SK-N-SH (cell line): ENCODE results near the gene BPIFB3. TPM values are rescaled to one million over a fixed set of nuclear protein-coding genes. Genes with fewer than 3 reads are reported as not detected.

Source experiments
- CTCF ChIA-PET: fragments of 300-600, 350-600 bp; formaldehyde crosslinking; extraction: SDS; loops from one replicate; lab custom pipeline; 2021; lab: Yijun Ruan, JAX
- POLR2A ChIA-PET: fragments of 350-600 bp; sonication (Branson Sonifier 250); formaldehyde crosslinking; extraction: SDS; loops from one replicate; lab custom pipeline; 2020; ENCODE audit warnings: antibody characterized with exemption, inconsistent platforms; lab: Yijun Ruan, JAX
- DNase-seq: peaks from one replicate; pipeline ENCODE4 v3.0.0; 2012
- H2AFZ ChIP-seq: fragments of 200-600 bp; sonication (generic); 2 replicates; pipeline ENCODE4 v1.8.1; 2016; ENCODE audit warnings: antibody characterized with exemption, mild to moderate bottlenecking, low read depth
- H3F3A ChIP-seq: fragments of 200-600 bp; sonication (generic); replicated peaks from 2 replicates; pipeline ENCODE3; 2016; ENCODE audit warnings: antibody characterized with exemption, mild to moderate bottlenecking; ENCODE audit not compliant: insufficient read depth
- H3K27ac ChIP-seq, 2 experiments: fragments of 200-500 bp in 1 of 2; fragments of 200-600 bp in 1 of 2; sonication (Bioruptor generic) in 1 of 2; sonication (generic), shearing (Covaris generic) in 1 of 2; 2 replicates each; pipeline versions ENCODE4 v1.5.1 to v1.6.1; 2014 to 2016; ENCODE audit warnings: low read depth in 2 of 2, inconsistent platforms in 1 of 2, low read length in 1 of 2, mild to moderate bottlenecking in 1 of 2, mixed read lengths in 1 of 2
- H3K27me3 ChIP-seq: fragments of 200-600 bp; sonication (generic), shearing (Covaris generic); 2 replicates; pipeline ENCODE4 v1.6.1; 2016; ENCODE audit warnings: mixed run types; ENCODE audit not compliant: insufficient read depth
- H3K36me3 ChIP-seq, 2 experiments: fragments of 200-500 bp in 1 of 2; fragments of 200-600 bp in 1 of 2; sonication (Bioruptor generic) in 1 of 2; sonication (generic) in 1 of 2; replicated peaks in 1 of 2; 2 replicates each; pipeline versions ENCODE3 to v1.5.1; 2014 to 2016; ENCODE audit warnings: low read length in 1 of 2, mild to moderate bottlenecking in 1 of 2; ENCODE audit not compliant: insufficient read depth in 2 of 2, control insufficient read depth in 1 of 2
- H3K4me1 ChIP-seq, 2 experiments: fragments of 200-500 bp in 1 of 2; fragments of 200-600 bp in 1 of 2; sonication (Bioruptor generic) in 1 of 2; sonication (generic), shearing (Covaris generic) in 1 of 2; 2 replicates each; pipeline versions ENCODE4 v1.5.1 to v1.6.1; 2014 to 2016; ENCODE audit warnings: low read depth in 1 of 2, low read length in 1 of 2, mixed run types in 1 of 2; ENCODE audit not compliant: insufficient read depth in 2 of 2, control insufficient read depth in 1 of 2
- H3K4me2 ChIP-seq: fragments of 200-600 bp; sonication (generic), shearing (Covaris generic); 2 replicates; pipeline ENCODE4 v1.6.1; 2017; ENCODE audit warnings: mixed run types
- H3K4me3 ChIP-seq, 2 experiments: fragments of 200-500 bp in 1 of 2; fragments of 200-600 bp in 1 of 2; sonication (Bioruptor generic) in 1 of 2; sonication (generic), shearing (Covaris generic) in 1 of 2; 2 replicates each; pipeline versions ENCODE4 v1.5.1 to v1.8.1; 2014 to 2016; ENCODE audit warnings: low read depth in 2 of 2, inconsistent platforms in 1 of 2, low read length in 1 of 2, mild to moderate bottlenecking in 1 of 2, mixed read lengths in 1 of 2, moderate library complexity in 1 of 2
- H3K79me2 ChIP-seq: fragments of 200-600 bp; sonication (generic); 2 replicates; pipeline ENCODE4 v1.8.1; 2017; ENCODE audit warnings: mild to moderate bottlenecking; ENCODE audit not compliant: insufficient read depth
- H3K9ac ChIP-seq: fragments of 200-600 bp; sonication (generic); 2 replicates; pipeline ENCODE4 v1.6.1; 2017; ENCODE audit warnings: mixed run types
- H3K9me2 ChIP-seq: fragments of 200-600 bp; sonication (generic); 2 replicates; pipeline ENCODE4 v1.6.1; 2017; ENCODE audit warnings: mixed run types
- H3K9me3 ChIP-seq: fragments of 200-600 bp; sonication (generic); 2 replicates; pipeline ENCODE4 v1.6.1; 2017; ENCODE audit warnings: mixed run types, mild to moderate bottlenecking, moderate library complexity
- H4K20me1 ChIP-seq: fragments of 200-600 bp; sonication (generic); 2 replicates; pipeline ENCODE4 v1.6.1; 2017; ENCODE audit warnings: mild to moderate bottlenecking, mixed run types; ENCODE audit not compliant: insufficient read depth
- ELF1 ChIP-seq: IDR thresholded peaks from 2 replicates; pipeline ENCODE4 v1.4.0; 2012
- EP300 ChIP-seq, 2 experiments: IDR thresholded peaks; 2 replicates each; pipeline versions ENCODE4 v1.4.0 to v1.6.1; 2012; ENCODE audit warnings: borderline replicate concordance in 1 of 2, low read depth in 1 of 2, low read length in 1 of 2
- EZH2phosphoT487 ChIP-seq: fragments of 200-600 bp; sonication (generic); IDR thresholded peaks from 2 replicates; pipeline ENCODE4 v1.6.1; 2017; ENCODE audit warnings: low read depth, mixed run types, mild to moderate bottlenecking, antibody characterized with exemption, moderate library complexity, borderline replicate concordance
- FOSL2 ChIP-seq: IDR thresholded peaks from 2 replicates; pipeline ENCODE4 v1.4.0; 2012; ENCODE audit warnings: low read depth, mild to moderate bottlenecking, moderate library complexity, borderline replicate concordance
- FOXJ3 ChIP-seq: sonication (generic); formaldehyde crosslinking; IDR thresholded peaks from 2 replicates; pipeline ENCODE4 v1.5.1; 2020; ENCODE audit warnings: mild to moderate bottlenecking, missing genetic modification reagents
- FOXM1 ChIP-seq: IDR thresholded peaks from 2 replicates; pipeline ENCODE4 v1.4.0; 2012; ENCODE audit warnings: low read depth, mild to moderate bottlenecking
- JUND ChIP-seq: IDR thresholded peaks from 2 replicates; pipeline ENCODE4 v1.4.0; 2012
- POLR2AphosphoS5 ChIP-seq: IDR thresholded peaks from 2 replicates; pipeline ENCODE4 v1.6.1; 2012; ENCODE audit warnings: low read depth, low read length
- RCOR1 ChIP-seq: fragments of 150-350 bp; IDR thresholded peaks from 2 replicates; pipeline ENCODE4 v1.6.1; 2017; ENCODE audit warnings: antibody characterized with exemption, low read length
- RFX5 ChIP-seq: IDR thresholded peaks from 2 replicates; pipeline ENCODE4 v1.6.1; 2012; ENCODE audit warnings: mild to moderate bottlenecking, improper control_type of control experiment, low read length
- TAF1 ChIP-seq: IDR thresholded peaks from 2 replicates; pipeline ENCODE4 v1.6.1; 2012; ENCODE audit warnings: low read depth, mild to moderate bottlenecking, low read length, moderate library complexity, borderline replicate concordance
- TEAD4 ChIP-seq: IDR thresholded peaks from 2 replicates; pipeline ENCODE4 v1.4.0; 2012; ENCODE audit warnings: mild to moderate bottlenecking, borderline replicate concordance; ENCODE audit not compliant: insufficient read depth
- WGBS: methylation state at CpG from one replicate; pipeline ENCODE4 v1.1.6; 2017; ENCODE audit warnings: low lambda C conversion rate; 5-methylcytosine and 5-hydroxymethylcytosine counted together
- polyA plus RNA-seq, 3 experiments: library from polyadenylated mRNA; depleted of rRNA; stranded (reverse); fragments of >200 nt; gene quantifications; 2 replicates each; pipeline ENCODE4 v1.2.3, GENCODE V29; 2012
- TF ChIP-seq, protein P1 (sequence below): fragments of 150-350 bp; IDR thresholded peaks from 2 replicates; pipeline ENCODE4 v1.6.1; 2017; ENCODE audit warnings: antibody characterized with exemption, low read length, low read depth, borderline replicate concordance
- TF ChIP-seq, protein P2 (sequence below): fragments of 150-350 bp; IDR thresholded peaks from 2 replicates; pipeline ENCODE4 v1.6.1; 2016; ENCODE audit warnings: mild to moderate bottlenecking, low read depth, low read length
- TF ChIP-seq, protein P3 (sequence below): IDR thresholded peaks from 2 replicates; pipeline ENCODE4 v1.4.0; 2012; ENCODE audit warnings: low read depth, borderline replicate concordance
- TF ChIP-seq, protein P4 (sequence below): IDR thresholded peaks from 2 replicates; pipeline ENCODE4 v1.4.0; 2012; ENCODE audit warnings: low read depth
- TF ChIP-seq, protein P5 (sequence below): IDR thresholded peaks from 2 replicates; pipeline ENCODE4 v1.4.0; 2012; ENCODE audit warnings: low read depth, borderline replicate concordance

The BPIFB3 gene
- polyA plus RNA-seq, 1 of the 3 experiments (the other 2 are of a cell fraction), result not detected

DNA sequence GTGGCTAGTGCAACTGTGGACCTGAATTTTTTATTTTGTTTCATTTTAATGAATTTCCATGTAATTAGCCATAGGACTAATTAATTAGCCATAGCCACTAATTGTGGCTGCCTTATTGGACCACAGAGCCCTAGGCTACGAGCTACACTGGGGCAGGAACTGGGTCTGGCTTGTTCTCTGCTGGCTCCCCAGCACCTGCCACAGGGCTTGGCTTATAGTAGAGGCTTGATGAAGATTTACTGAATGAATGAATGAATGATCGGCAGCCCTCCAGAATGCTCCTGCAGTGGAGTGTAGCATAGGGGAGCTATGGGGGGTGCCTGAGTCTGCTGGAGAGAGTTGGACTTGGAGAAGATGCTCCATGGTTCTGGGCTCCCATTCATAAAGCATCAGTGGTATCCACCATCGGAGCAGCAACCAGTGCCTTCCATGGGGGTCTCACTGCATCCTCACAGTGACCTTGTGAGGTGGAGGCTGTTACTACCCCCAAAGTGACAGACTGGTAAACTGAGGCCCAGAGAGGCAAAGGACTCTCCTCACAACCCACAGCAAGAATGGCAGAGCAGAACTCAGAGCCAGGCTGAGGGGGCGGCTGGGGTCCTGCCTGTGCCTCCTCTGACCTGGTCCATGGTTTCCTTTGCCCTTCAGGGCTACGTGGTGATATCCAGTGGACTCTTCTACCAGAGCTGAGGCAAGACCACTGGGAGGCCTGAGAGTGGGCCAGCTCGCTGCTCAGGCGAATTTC lies 30.8 kb upstream of the BPIFB3 start (continued):
- TF ChIP-seq, protein P1, sequence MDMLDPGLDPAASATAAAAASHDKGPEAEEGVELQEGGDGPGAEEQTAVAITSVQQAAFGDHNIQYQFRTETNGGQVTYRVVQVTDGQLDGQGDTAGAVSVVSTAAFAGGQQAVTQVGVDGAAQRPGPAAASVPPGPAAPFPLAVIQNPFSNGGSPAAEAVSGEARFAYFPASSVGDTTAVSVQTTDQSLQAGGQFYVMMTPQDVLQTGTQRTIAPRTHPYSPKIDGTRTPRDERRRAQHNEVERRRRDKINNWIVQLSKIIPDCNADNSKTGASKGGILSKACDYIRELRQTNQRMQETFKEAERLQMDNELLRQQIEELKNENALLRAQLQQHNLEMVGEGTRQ, result no peak

DNA sequence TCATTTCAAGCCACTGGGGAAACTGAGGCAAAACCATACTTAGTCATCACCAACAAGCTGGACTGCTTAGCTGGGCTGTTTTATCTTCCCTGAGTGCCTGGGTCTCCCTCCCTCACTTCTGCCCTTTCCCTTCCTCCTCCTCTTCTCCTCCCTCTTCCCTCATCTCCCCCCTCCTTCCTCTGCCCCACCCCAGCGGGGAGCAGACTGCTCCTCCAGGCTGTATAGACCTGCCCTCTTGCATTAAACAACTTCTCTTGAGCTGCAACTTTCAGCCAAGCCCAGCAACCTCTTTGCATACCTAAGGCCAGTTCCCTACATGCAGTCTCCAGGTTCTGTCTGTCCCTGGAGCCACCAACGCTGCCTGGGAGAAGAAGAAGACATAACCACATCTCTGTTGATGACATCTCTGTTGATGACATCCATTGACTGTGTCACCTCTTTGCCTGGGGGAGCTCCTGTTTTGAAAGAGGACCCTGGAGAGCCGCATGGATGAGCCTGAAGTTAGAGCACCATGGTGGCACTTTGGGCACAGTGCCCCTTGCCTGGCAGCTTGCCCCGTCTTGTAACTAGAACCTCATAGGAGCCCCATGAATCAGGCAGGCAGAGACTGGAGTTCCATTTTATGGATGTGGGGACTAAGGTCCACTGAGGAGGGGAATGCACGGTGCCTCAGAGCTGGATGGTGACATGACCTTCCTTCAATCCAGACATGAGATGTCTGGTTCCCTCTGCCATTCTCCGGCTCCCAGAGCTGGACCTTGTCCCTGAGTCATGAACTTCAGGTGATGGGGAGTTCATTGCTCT lies 30.1 kb upstream of the BPIFB3 start:
- CTCF ChIA-PET, result interaction anchor here (1.4 kb wide), 1 partner anchor 10 kb away, joined by 3 read pairs; no protein-coding TSS in a partner anchor
- no peaks in the 10 kb centered on the region for H3K36me3 ChIP-seq
- H3K4me3 ChIP-seq, result no peak overlapping the region
- no peak overlapping the region for H3K27ac ChIP-seq
- no peak overlapping the region for H3K9ac ChIP-seq
- no peak overlapping the region for H3K4me2 ChIP-seq
- DNase-seq, result no peak
- H3K9me2 ChIP-seq, result no peaks in the 10 kb centered on the region
- no peaks in the 10 kb centered on the region for H4K20me1 ChIP-seq
- no peak overlapping the region for H2AFZ ChIP-seq
- no peaks in the 10 kb centered on the region for H3F3A ChIP-seq
- H3K27me3 ChIP-seq, result peaks cover 10% of the 10 kb centered on the region; the same call in 1 of the 2 replicates
- no peaks in the 10 kb centered on the region for H3K4me1 ChIP-seq
- TF ChIP-seq, protein P2, sequence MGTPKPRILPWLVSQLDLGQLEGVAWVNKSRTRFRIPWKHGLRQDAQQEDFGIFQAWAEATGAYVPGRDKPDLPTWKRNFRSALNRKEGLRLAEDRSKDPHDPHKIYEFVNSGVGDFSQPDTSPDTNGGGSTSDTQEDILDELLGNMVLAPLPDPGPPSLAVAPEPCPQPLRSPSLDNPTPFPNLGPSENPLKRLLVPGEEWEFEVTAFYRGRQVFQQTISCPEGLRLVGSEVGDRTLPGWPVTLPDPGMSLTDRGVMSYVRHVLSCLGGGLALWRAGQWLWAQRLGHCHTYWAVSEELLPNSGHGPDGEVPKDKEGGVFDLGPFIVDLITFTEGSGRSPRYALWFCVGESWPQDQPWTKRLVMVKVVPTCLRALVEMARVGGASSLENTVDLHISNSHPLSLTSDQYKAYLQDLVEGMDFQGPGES, result no peak
- TF ChIP-seq, all 33 proteins: peak for 0
- H3K79me2 ChIP-seq, result no peaks in the 10 kb centered on the region
- 2% methylated on average over 6 of the region's 6 CpGs for WGBS
- H3K9me3 ChIP-seq, result no peaks in the 10 kb centered on the region
- POLR2A ChIA-PET, result no interaction called here

DNA sequence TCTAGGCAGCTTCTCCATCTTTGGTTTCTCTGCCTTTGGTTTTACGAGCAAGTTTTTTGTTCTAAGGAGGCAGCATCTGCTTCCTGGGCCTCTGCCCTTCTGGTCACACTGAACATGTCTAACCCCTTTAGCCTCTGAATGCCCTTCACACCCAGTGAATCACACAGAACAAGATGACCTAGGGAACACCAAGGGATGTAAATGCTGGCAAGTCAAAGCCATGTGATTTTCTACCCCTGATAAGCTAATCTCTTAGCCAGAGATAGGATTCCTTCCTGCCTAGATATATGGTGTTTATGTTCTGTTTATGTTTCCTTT lies 29.5 kb upstream of the BPIFB3 start:
- Histone ChIP-seq H3K4me2 (no peak overlapping the region), H3K4me1 (no peaks in the 10 kb centered on the region), H4K20me1 (no peaks in the 10 kb centered on the region), H3K27ac (no peak overlapping the region), H3K36me3 (no peaks in the 10 kb centered on the region), H3F3A (no peaks in the 10 kb centered on the region), H3K9ac (no peak overlapping the region), H3K4me3 (no peak overlapping the region), H2AFZ (no peak overlapping the region), H3K27me3 (peaks cover 10% of the 10 kb centered on the region; the same call in 1 of the 2 replicates), H3K79me2 (no peaks in the 10 kb centered on the region), H3K9me3 (no peaks in the 10 kb centered on the region), H3K9me2 (no peaks in the 10 kb centered on the region)
- ChIA-PET POLR2A (no interaction called here), CTCF (interaction anchor here (1.4 kb wide), 1 partner anchor 10 kb away, joined by 3 read pairs; no protein-coding TSS in a partner anchor)
- WGBS, result 0% methylated on average over 1 of the region's 1 CpG
- DNase-seq, result no peak
- no peak for TF ChIP-seq TEAD4
- TF ChIP-seq, protein P3, sequence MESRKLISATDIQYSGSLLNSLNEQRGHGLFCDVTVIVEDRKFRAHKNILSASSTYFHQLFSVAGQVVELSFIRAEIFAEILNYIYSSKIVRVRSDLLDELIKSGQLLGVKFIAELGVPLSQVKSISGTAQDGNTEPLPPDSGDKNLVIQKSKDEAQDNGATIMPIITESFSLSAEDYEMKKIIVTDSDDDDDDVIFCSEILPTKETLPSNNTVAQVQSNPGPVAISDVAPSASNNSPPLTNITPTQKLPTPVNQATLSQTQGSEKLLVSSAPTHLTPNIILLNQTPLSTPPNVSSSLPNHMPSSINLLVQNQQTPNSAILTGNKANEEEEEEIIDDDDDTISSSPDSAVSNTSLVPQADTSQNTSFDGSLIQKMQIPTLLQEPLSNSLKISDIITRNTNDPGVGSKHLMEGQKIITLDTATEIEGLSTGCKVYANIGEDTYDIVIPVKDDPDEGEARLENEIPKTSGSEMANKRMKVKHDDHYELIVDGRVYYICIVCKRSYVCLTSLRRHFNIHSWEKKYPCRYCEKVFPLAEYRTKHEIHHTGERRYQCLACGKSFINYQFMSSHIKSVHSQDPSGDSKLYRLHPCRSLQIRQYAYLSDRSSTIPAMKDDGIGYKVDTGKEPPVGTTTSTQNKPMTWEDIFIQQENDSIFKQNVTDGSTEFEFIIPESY, result no peak
- TF ChIP-seq JUND, result no peak
- TF ChIP-seq, protein P4, sequence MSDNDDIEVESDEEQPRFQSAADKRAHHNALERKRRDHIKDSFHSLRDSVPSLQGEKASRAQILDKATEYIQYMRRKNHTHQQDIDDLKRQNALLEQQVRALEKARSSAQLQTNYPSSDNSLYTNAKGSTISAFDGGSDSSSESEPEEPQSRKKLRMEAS, result no peak
- no peak for TF ChIP-seq EP300 (IDR thresholded peaks at IDR 0.05; ENCODE audit: borderline replicate concordance in 1 of 2, low read depth in 1 of 2, low read length in 1 of 2)
- no peak for TF ChIP-seq RCOR1
- no peak for TF ChIP-seq FOXM1
- no peak for TF ChIP-seq FOSL2
- no peak for TF ChIP-seq EZH2phosphoT487
- TF ChIP-seq TAF1, result no peak
- TF ChIP-seq ELF1, result no peak
- TF ChIP-seq, protein P1, result no peak
- TF ChIP-seq FOXJ3 (CRISPR knock-in tag), result no peak
- no peak for TF ChIP-seq RFX5
- TF ChIP-seq, protein P5, sequence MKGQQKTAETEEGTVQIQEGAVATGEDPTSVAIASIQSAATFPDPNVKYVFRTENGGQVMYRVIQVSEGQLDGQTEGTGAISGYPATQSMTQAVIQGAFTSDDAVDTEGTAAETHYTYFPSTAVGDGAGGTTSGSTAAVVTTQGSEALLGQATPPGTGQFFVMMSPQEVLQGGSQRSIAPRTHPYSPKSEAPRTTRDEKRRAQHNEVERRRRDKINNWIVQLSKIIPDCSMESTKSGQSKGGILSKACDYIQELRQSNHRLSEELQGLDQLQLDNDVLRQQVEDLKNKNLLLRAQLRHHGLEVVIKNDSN, result no peak
- TF ChIP-seq POLR2AphosphoS5, result no peak
